ENCODE data around the gene DAD1.

- TF ChIP-seq CTCF (IDR thresholded peaks at IDR 0.05; ENCODE audit: insufficient read depth, low read length, poor library complexity, severe bottlenecking) = no peak
- TF ChIP-seq EZH2phosphoT487 (conservative IDR thresholded peaks at IDR 0.05; ENCODE audit: low read length) = no peak
These were observed 27.1 kb downstream of the DAD1 start for GRCh38 chr14:22561661-22562579.
